GM12892 (cell line): ENCODE measurements around the gene TNNT1.

Source experiments
- DNase-seq: peaks from one replicate; pipeline ENCODE4 v3.0.0; 2011; ENCODE audit not compliant: insufficient read length
- FAIRE-seq: peaks from 2 replicates; lab custom pipeline; 2011; peaks lifted over from hg19 to GRCh38; lab: Jason Lieb, UNC
- POLR2A ChIP-seq: IDR thresholded peaks from 2 replicates; pipeline ENCODE4 v1.6.1; 2011; ENCODE audit warnings: low read depth, low read length, control low read depth
- POLR2AphosphoS5 ChIP-seq: IDR thresholded peaks from 2 replicates; pipeline ENCODE4 v1.6.1; 2011; ENCODE audit warnings: low read depth, low read length, control low read depth
- TAF1 ChIP-seq: IDR thresholded peaks from 2 replicates; pipeline ENCODE4 v1.6.1; 2011; ENCODE audit warnings: low read depth, mild to moderate bottlenecking, control low read depth, low read length, borderline replicate concordance

The TNNT1 gene

DNA sequence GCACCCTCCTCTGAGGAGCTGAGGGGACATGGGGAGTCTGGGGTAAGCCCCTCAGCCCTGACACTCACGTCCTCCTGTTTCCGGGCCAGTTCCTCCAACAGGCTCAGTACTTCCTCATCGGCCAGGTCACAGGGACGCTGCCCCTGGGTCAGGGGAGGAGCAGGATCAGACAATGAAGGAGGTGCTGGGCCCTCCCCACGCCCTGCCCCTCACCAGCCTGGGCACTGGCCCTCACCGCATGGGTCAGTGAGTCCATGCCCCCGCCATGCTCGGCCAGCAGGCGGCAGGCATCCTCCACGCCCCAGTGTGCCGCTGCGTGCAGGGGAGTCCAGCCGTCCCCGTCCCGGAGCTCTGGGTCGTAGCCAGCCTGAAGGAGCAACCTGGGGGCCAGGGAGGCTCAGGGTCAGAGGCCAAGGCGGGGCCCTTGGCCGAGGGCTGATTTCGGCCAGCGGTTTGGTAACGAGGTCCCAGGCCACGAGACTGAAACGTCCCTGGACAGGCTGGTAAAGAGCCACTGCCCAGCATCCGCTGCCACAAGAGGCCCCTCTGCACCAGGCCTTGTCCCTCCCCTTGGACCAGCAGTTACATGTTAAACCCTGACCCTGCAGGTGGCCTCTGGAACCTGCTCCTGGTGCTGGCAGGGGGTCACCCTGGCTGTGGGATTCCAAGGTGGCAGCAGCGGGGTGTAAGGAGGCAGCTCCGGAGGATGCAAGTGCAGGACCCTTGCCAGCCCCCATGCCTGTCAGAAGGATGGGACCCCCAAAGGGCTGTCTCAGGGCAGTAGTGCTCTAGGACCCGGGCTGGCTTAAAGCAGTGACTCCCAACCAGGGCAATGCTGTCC lies 50.1 kb downstream of the TNNT1 start:
- FAIRE-seq: no peak
- no peak for DNase-seq
- TF ChIP-seq POLR2A: no peak
- TF ChIP-seq TAF1: no peak
- TF ChIP-seq POLR2AphosphoS5: no peak

DNA sequence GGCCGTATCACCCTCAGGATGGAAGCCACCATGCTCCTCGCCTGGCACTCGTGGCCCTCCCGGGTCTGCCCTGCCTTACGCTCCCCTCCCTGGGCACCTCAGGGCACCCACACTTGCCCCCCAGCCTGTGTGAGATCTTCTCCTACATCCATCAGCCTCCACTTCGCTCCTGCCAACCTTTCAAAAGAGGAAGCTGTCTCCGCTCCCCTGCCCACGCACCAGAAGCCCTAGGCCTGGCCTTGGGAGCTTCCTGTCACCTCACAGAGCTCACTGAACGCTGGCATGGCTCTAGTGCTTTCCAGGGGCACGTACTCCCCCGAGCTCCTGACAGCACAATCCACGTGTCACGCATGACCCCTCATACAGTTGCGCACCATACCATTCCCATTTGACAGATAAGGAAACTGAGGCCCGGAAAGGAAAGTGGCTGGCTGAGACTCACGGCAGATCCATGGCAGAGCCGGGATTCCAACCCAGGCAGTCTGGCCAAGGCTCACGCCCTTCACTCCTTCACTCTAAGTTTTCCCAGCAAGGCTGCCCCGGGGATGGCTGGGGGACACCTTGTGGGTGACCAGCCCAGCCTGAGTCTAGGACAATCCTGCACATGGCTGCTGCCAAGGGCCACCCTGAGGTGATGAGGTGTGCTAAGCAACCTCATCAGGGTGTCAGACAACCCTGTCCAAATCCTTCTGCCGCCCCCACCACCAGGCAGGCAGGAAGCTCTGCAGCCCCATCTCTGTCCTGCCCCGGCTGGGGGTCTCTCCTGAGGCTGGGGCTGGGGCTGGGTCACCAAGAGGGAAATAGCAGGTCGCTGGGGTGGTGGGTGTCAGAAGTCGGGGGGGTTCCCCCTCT lies 50.9 kb downstream of the TNNT1 start:
- no peak for FAIRE-seq
- TF ChIP-seq TAF1 (no peak), POLR2AphosphoS5 (no peak), POLR2A (no peak)
- DNase-seq: no peak

DNA sequence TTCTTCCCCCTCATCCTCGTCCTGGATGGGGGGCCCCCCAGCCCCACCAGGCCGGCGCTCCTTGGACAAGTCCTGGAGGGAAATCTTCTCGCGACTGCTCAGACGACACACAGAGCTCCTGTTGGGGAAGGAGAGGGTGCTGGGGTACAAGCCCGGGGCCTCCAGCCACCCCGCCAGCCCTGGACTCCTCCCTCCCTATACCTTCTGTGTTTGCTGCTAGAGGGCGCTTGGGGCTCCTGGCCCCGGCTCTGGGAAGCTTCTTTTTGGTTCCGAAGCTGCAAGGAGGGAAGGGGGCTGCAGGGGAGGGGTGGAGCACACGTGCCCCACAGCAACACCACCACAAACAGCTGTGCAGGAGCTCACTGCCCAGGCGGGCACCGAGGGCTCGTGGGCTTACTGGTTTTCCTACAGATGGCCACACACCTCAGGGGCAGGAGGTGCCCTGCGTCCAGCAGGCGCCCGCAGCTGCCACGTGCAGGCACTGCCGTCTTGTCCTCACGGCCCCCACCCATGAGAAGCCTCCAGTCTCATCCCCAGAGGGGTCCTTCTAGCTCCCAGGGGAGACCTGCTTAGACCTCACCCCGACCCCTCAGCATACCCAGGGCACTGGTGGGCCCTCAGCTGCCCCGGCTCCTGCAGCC lies 52.8 kb downstream of the TNNT1 start:
- DNase-seq (no peak), FAIRE-seq (no peak)
- TF ChIP-seq POLR2AphosphoS5 (no peak), TAF1 (no peak)

DNA sequence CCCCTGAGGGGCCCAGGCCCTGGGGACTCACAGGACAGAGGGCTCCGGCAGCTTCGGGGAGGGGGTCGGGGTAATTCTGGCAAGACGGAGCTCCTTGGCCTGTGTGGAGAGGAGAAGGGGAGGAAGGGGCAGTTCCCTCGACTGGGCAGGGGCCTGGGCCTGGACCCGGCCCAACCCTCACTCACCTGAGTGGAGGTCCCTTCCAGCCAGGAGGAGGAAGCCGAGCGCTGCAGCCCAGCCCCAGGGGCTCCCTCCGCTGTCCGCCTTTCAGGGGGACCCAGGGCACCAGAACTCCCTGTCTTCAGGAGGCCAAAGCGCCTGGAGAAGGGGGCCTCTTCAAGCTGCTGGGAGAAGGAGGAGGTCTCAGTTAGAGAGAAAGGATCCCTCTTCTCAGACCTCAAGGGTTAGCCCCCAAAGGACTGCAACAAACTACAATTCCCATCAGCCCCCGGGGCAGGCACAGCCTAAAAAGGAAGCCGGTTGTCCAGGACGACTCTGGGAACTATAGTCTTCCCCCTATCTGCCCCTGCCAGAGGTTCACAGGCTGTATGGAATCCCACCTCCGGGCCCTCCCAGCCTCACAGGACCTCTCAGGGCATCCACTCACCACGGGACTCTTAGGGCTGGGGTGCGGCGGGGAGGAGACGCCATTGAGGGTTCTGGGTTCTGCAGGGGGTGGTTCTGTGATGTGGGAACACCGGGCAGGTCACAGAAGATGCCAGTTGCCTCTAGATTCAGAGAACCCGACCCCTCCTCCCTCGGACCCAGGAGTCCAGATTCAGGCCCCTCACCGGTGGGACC lies 53.5 kb downstream of the TNNT1 start:
- no peak for FAIRE-seq
- TF ChIP-seq TAF1 (no peak), POLR2AphosphoS5 (no peak), POLR2A (no peak)

DNA sequence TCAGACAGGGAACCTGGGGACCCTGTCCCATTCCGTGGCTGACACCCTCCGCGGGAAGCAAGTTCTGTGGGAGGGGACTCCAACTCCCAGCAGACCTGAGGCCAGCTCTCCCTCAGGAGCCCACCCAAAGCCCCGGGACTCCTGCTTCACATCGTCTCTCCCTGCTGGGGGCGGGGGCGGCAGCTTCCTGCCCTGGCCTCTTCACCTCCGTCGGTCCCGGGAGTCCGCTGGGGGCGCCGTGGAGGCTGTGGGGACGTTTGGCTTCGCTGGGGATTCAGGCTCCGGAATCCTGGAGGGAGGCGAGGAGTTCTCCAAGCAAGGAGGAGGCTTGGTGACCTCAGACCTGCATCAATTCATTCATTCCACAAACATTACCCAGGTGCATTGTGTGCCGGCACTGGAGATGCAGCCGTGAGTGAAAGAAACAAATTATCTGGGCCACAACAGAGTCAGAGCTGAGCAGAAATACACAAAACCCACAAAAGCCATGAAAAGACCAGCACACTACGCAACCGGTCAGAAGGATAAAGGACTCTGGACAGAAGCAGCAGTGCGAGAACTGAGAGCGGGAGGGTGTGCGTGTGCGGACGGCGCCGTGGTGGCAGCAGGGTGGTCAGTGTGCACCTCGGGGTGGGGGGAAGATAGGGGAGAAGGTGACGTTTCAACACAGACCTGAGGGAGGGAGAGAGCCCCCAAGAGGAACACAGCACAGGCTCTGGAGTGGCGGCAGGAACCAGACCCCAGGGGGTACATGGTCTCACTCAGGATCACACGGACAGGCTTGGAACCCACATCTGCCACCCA lies 54.3 kb downstream of the TNNT1 start:
- no peak for FAIRE-seq
- no peak for DNase-seq
- no peak for TF ChIP-seq TAF1
- no peak for TF ChIP-seq POLR2AphosphoS5
- no peak for TF ChIP-seq POLR2A

More for the DNA sequence above, 53.5 kb downstream of the TNNT1 start:
- DNase-seq: no peak

DNA sequence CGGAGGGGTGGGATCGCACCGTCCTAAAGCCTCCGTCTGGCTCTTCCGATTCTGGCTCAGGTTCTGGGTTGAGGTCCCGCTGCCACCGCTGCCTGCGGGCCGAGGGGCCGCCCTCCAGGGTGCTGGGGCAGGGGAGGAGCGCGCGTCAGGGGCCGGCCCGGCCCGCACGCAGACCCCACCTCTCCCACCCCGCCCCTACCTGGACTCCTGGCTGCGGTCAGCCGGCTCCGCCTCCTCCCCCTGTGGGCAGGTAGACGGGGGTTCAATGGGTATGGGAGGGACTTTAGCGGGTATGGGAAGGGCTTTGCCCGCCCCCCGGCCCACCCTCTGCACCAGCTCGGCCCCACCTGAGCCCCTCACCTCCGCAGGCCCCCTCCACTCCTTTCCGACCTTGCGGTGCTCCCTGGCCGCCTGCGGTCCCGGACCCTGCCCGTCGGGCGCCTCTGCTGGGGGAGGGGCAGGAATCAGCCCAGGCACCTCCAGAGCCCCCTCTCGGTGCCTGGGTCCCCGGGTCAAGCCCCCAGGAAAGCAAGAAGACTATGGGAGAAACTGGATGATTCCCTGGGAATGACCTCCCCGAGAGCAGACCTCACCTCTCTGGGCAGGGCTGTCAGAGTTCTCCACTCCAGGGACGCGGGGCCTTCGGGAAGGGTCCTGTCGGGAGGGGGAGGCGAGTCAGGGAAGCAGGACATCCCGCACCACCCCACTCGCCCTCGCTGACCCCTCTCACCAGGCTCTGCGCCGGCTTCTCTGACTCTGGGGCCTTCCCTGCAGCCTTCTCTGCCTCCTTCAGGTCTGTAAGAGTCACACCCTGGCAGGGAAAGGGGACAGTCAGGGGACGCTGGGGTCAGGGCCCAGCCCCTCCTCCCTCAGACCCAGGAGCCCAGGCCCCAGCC lies 56.3 kb downstream of the TNNT1 start:
- FAIRE-seq: no peak
- TF ChIP-seq POLR2A (no peak), TAF1 (no peak), POLR2AphosphoS5 (no peak)
- no peak for DNase-seq

DNA sequence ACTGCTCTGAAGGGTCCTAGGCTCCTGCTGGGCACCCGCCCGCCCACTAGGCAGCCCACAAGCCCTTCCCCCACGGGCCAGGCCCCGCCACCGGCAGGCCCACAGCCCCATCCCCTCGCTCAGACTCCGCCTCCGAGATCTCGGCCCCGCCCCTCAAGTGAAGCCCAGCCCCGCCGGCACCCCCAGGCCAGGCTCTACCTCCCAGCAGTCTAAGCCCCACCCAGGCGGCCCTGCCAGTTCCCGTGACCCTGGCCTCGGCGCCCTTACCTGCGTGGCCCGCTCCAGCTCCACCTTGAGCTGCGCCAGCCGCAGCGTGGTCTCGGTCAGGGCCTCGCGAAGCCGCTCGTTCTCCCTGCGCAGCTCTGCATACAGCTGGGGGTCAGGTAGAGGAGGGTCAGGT lies 57.1 kb downstream of the TNNT1 start:
- TF ChIP-seq POLR2AphosphoS5 (no peak), POLR2A (no peak), TAF1 (no peak)
- FAIRE-seq (no peak), DNase-seq (no peak)

DNA sequence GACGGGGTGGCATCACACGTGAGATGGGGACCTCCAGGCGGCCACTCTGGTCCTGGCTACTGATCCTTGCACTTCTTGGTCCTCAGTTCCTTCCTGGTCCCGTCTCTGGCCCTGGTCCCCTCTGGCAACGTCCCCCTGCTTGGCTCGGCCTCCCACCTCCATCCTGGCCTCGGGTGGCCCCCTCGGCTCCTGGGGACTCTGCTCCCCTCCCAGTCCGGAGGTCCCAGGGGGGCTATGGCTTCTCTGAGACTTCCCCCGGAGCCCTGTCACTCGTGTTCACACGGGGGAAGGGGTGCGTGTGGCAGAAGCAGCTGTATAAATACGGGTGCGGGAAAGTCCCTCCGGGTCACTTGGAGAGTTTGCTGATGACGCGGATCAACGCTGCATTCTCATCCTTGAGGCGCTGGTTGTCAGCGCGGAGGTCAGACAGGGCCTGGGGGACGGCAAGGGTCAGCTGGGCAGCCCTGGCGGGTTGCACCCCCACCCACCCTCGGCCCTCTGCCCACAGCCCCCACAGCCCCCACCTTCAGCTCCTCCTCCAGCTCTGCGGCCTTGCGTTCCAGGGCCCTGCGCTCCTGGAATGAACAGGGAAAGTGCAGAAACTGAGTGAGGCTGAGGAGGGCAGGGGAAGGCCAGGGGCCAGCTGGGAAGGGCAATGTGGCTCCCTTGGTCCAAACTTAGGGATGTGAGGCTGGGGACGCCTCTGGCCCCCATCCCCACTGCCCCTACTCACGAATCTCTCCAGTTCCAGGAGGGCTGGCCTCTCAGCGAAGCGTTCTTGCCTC lies 57.7 kb downstream of the TNNT1 start:
- TF ChIP-seq POLR2A (no peak), POLR2AphosphoS5 (no peak), TAF1 (no peak)
- DNase-seq: no peak
- no peak for FAIRE-seq
